ENCODE data around the gene CDON.

The CDON gene

DNA sequence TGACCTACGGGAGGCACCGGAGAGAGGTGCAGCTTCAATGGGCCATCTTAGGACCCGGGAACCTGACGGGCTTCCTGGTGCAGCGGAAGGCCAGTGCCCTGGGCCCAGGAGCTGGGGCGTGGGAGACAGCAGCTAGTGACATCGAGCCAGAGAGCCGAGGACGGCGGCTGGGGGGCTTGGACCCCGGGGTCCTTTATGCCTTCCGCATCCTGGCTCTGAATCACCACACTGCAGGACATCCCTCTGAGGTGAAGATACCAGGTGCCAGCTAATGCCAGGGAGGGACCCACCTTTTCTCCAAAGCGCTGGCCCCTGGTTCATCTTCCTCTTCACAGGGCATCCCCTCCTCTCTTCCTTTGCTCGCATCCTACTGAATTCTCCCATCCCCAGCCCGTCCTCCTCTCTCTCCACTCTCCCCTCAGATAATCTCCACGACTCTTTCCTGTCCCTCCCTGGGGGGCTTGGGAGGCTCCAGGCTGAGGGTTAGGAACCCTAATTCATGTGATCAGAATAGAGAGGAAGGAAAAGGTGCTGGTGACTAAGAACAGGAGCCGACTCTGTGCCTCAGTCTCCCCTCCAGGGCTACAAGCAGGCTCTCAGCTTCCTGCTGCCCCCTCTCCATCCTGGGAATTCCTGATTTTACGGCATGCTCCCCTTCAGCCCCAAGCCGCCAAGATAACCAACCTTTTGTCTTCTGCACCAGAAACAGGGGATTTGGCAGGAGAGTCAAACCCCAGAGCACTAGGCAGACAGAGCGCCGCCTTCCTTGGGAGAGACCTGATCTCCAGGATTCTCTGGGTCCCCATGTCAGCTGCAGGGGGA lies 108.3 kb downstream of the CDON start:
- TF ChIP-seq CTCF (IDR thresholded peaks at IDR 0.05; ENCODE audit: low read depth, low read length, poor library complexity, severe bottlenecking) (no peak), EZH2phosphoT487 (IDR thresholded peaks at IDR 0.05; ENCODE audit: borderline replicate concordance, low read length) (no peak)

GRCh38 chr11:125953401-125953935 lies 109.2 kb downstream of the CDON start:
- Histone ChIP-seq H3K4me2 (ENCODE audit: low read length) (no peak overlapping the region), H3K27me3 (ENCODE audit: control insufficient read depth, low read length) (no peaks in the 10 kb centered on the region)

More for the DNA sequence above, 108.3 kb downstream of the CDON start:
- Histone ChIP-seq H3K79me2 (ENCODE audit: control insufficient read depth, low read length) (no peaks in the 10 kb centered on the region), H3K9me3 (ENCODE audit: control insufficient read depth, insufficient read depth, low read length) (no peaks in the 10 kb centered on the region), H3K4me3 (ENCODE audit: low read length) (no peak overlapping the region), H3K36me3 (ENCODE audit: control insufficient read depth, low read length) (no peaks in the 10 kb centered on the region), H3K27me3 (ENCODE audit: control insufficient read depth, low read length) (peaks cover 3% of the 10 kb centered on the region; the same call in 1 of the 2 replicates), H4K20me1 (ENCODE audit: control insufficient read depth, insufficient read depth, low read depth, low read length) (no peaks in the 10 kb centered on the region), H3K27ac (ENCODE audit: low read depth, low read length) (no peak overlapping the region), H3K4me1 (ENCODE audit: control insufficient read depth, low read length) (no peaks in the 10 kb centered on the region), H3K4me2 (ENCODE audit: low read length) (no peak overlapping the region), H3K9me2 (replicated peaks; ENCODE audit: control insufficient read depth, low read length) (no peaks in the 10 kb centered on the region), H3F3A (ENCODE audit: control insufficient read depth, insufficient read depth) (no peaks in the 10 kb centered on the region)

GRCh38 chr11:125952973-125953372 lies 109.7 kb downstream of the CDON start:
- Histone ChIP-seq H3K4me1 (ENCODE audit: control insufficient read depth, low read length) (no peaks in the 10 kb centered on the region), H3K36me3 (ENCODE audit: control insufficient read depth, low read length) (no peaks in the 10 kb centered on the region), H3K4me3 (ENCODE audit: low read length) (no peak overlapping the region), H3K4me2 (ENCODE audit: low read length) (no peak overlapping the region), H3K27me3 (ENCODE audit: control insufficient read depth, low read length) (no peaks in the 10 kb centered on the region), H3K9me2 (replicated peaks; ENCODE audit: control insufficient read depth, low read length) (no peaks in the 10 kb centered on the region), H3F3A (ENCODE audit: control insufficient read depth, insufficient read depth) (no peaks in the 10 kb centered on the region), H3K79me2 (ENCODE audit: control insufficient read depth, low read length) (no peaks in the 10 kb centered on the region), H3K27ac (ENCODE audit: low read depth, low read length) (no peak overlapping the region), H3K9me3 (ENCODE audit: control insufficient read depth, insufficient read depth, low read length) (no peaks in the 10 kb centered on the region), H4K20me1 (ENCODE audit: control insufficient read depth, insufficient read depth, low read depth, low read length) (no peaks in the 10 kb centered on the region)
- TF ChIP-seq CTCF (IDR thresholded peaks at IDR 0.05; ENCODE audit: low read depth, low read length, poor library complexity, severe bottlenecking) (no peak), EZH2phosphoT487 (IDR thresholded peaks at IDR 0.05; ENCODE audit: borderline replicate concordance, low read length) (no peak)

More at GRCh38 chr11:125953401-125953935, 109.2 kb downstream of the CDON start:
- Histone ChIP-seq H3K4me3 (ENCODE audit: low read length) (no peak overlapping the region), H3K9me2 (replicated peaks; ENCODE audit: control insufficient read depth, low read length) (no peaks in the 10 kb centered on the region), H3K9me3 (ENCODE audit: control insufficient read depth, insufficient read depth, low read length) (no peaks in the 10 kb centered on the region), H3F3A (ENCODE audit: control insufficient read depth, insufficient read depth) (no peaks in the 10 kb centered on the region), H3K79me2 (ENCODE audit: control insufficient read depth, low read length) (no peaks in the 10 kb centered on the region), H4K20me1 (ENCODE audit: control insufficient read depth, insufficient read depth, low read depth, low read length) (no peaks in the 10 kb centered on the region), H3K4me1 (ENCODE audit: control insufficient read depth, low read length) (no peaks in the 10 kb centered on the region), H3K36me3 (ENCODE audit: control insufficient read depth, low read length) (no peaks in the 10 kb centered on the region), H3K27ac (ENCODE audit: low read depth, low read length) (no peak overlapping the region)
- TF ChIP-seq EZH2phosphoT487 (IDR thresholded peaks at IDR 0.05; ENCODE audit: borderline replicate concordance, low read length) (no peak), CTCF (IDR thresholded peaks at IDR 0.05; ENCODE audit: low read depth, low read length, poor library complexity, severe bottlenecking) (no peak)

Measured in DOHH2 (cell line).